Bone marrow (tissue), 2 donors: ENCODE measurements around the gene SMIM33.
"Not testable (repeated sequence)": the region's sequence is repeated elsewhere in the genome, so short reads cannot be mapped to it uniquely, and the experiment has no call there.

Source experiments
- DNase-seq, 2 donors: peaks; one replicate each; lab custom pipeline; 2025; lab: John Stamatoyannopoulos, UW

SMIM33 gene

DNA sequence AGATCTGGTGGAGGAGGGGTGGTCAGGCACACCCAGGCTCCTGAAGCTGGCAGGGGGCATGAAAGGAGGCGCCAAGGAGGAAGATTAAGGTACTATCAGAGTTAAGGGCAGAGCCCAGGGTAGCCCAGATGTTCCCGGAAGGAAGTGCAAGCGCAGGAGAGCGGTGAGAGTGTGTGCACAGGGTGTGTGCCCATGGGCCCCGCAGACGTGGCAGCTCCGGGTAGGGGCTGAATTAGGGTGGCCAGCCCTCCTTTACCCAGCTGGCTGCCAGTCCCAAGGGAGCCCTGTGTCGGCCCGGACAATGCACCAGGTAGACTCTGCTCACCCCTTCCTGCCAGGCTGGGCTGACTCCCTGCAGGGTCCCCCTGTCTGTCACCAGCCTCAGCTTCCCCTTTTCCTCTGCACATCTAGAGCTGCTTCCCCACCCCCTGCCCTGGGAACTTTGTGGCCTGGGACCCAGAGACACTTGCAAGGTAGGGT is at the start of gene SMIM33:
Gene SMIM33 (plus strand): TSS at position 184 of the 480 bp plus-strand sequence. CDS start 118 bp downstream, at position 302.
- peak in 1 of 2 donors; percentile 53 for DNase-seq

DNA sequence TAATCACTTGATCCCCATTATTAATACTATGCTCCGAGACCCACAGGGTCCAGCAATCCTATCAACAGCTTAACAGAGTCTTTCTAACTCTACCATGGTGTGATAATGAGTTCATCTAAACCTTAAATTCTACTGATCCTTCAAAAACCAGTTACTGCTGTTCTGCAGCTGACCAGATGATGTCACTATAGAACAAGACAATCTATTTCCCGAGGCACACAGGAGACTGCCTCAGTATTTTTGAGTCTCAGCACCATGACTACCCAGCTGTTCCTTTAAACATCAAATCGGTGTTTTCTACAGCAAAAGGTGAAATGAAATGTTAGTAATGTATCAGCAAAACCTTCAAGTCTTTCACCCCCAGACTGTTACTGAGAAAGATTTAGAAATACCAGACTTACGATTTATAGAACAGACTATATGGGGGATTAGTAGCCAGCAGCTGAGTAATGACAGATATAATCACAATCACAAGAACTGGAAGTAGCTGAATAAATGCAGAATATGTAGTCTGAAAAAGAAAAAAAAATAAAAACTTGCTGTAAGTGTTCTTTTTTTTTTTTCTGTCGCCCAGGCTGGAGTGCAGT is 48.4 kb upstream of the SMIM33 start:
- DNase-seq: peak in 1 of 2 donors; percentile 78

DNA sequence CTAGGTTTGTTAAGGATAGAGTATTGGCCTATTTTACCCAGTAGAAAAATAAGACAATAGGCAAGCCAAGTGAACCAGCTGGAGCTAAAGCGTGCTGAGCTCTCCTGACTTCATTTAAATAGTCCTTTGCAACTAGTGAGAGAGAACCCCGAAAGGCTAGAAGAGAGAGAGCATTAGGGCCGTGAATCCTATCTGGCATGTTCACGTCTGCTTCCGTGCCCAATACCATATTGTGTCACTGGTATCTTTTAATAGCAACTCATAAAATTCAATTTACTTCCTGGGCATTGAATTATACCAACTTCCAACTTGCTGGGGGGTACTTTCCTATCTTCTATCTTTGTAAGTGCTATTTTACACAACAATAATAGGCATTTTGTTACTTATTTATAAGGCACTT is 45.3 kb upstream of the SMIM33 start:
- no peak for DNase-seq

DNA sequence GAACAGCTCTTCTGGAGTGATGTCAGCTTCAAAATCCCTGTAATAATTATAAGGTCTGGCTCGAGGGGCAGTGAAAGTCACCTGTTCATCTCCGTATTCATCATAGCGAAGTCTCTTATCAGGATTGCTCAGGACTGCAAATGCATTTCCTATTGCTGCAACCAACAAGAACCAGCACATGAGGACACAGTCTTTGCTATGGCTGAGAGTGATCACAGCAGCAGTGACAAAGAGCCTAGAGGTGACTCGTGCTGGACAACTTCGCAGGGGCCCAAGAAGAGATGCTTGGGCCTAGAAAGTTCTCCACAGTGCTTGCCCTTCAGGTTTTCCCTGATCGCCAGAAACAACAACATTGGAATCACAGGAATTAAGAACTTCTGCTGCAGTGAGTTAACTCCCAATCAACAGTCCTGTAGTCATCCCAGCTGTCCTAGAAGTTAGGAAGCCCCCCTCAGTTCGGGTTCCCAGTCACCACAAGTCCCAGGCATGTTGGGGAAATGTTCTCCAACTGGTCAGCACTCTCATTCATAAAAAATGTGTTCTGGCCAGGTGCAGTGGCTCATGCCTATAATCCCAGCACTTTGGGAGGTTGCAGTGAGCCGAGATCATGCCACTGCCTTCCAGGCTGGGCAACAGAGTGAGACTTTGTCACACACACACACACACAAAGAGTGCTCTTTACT is 44.5 kb upstream of the SMIM33 start:
- no peak for DNase-seq

DNA sequence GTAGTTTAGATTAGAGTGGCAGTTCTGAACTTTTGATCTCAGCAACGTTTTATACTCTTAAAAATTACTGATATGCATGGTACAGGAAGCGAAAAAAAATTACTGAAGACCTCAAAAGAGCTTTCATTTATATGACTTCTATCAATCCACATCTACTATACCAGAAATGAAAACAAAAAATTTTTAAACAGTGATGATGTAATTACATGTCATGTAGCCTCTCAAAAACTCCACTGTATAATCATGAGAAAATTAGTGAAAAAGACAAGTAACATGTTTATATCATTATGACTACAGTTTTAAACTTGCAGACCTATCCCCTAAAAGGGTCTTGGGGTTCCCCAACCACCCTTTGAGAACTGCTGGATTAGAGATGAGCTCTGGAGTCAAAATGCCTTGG is 40.8 kb upstream of the SMIM33 start:
- DNase-seq: no peak

DNA sequence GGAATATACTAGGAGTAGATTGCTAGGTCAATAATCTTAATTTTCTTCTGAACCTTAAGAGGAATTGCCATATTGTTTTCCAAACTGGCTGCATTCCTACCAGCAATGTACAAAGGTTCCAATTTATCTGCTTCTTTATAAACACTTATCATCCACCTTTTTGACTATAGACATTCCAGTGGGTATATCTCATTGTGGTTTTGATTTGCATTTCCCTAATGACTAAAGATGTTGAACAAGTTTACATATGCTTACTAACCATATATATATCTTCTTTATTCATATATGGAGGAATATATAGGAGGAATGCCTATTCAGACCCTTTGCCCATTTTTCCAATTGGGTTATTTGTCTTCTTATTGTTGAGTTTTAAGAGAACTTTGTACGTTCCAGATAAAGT is 39.1 kb upstream of the SMIM33 start:
- DNase-seq: no peak

DNA sequence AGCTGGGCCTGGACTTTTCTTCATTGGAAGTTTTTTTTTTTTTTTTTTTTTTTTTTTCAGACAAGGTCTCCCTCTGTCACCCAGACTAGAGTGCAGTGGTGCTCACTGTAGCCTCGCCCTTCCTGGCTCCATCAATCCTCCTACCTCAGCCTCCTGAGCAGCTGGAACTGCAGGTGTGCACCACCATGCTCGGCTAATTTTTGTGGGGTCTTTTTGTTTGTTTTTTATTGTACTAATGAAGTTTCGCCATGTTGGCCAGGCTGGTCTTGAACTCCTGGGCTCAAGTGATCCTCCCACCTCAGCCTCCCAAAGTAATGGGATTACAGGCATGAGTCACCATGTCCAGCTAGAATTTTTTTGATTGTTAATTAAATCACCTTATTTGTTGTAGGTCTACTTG is 35.1 kb upstream of the SMIM33 start:
- no peak for DNase-seq

DNA sequence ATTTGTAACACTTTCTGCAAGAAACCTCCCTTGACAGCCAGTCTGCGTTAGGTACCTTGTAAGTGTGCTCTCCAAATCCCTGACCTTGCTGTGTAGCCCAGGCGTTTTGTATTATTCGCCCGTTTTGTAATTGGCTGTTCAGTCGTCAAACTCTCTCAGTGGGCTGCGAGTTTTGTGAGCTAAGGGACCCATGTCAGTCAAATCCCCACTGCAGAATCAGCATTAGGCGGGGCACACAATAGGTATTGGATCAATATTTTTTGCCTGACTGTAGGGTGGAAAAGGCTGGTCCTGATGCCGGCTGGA is 32.1 kb upstream of the SMIM33 start:
- DNase-seq: no peak

DNA sequence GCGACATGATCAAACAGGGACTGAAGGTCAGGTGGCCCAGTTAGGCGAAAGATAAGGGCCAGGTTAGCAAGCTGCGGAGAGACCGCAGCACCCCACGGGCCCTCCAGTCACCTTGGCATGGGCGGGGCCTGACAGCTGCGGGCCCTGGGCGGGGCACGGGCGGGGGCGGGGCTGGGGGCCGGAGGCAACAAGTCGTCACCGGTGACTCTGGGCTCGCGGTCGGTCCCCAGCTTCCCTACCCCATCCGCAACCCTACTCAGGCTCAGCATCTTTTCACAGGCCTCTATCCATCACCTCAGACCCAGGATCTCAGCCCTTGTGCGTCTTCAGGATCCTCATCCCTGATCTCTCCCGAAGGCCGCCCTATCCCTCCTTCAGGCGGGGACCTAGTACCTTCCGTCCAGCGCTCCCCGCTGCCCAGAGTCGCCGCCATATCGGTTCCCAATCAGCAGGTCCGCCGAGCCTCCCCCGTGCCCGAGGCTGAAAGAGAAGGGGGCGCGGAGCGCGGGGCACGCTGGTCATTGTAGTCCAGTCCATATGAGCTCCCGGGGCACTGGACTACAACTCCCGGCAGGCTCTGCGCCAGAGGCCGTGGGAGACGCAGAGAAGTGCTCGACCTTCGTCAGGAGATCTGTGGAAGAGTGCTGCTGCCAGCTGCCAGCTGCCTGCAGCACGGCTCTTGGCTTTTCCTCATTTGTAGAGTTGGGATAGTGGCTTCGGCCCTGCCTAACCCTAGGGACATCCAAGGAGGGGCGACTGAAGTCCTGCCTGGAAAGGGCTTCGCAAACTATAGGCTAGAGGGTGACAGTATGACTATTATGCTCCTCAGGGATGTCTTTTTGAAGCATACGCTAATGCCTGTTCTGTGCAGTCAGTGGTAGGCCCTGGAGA is 31.5 kb upstream of the SMIM33 start, which contains the start of gene DNAJC18:
Gene DNAJC18 (minus strand): TSS at position 513 of the 891 bp plus-strand sequence. CDS start 80 bp downstream, at position 433.
- peak; percentile 61 for DNase-seq

DNA sequence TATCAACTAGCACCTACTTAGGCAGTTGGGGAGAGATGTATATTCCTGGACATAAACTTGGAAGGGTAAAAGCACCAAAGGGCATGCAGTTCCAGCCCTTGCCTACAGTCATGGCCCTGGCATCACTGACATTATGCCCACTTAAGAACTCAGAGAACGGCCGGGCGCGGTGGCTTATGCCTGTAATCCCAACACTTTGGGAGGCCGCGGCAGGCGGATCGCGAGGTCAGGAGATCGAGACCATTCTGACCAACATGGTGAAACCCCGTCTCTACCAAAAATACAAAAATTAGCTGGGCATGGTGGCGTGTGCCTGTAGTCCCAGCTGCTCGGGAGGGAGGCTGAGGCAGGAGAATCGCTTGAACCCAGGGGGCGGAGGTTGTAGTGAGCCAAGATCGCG is 30.4 kb upstream of the SMIM33 start:
- not testable (repeated sequence) for DNase-seq

DNA sequence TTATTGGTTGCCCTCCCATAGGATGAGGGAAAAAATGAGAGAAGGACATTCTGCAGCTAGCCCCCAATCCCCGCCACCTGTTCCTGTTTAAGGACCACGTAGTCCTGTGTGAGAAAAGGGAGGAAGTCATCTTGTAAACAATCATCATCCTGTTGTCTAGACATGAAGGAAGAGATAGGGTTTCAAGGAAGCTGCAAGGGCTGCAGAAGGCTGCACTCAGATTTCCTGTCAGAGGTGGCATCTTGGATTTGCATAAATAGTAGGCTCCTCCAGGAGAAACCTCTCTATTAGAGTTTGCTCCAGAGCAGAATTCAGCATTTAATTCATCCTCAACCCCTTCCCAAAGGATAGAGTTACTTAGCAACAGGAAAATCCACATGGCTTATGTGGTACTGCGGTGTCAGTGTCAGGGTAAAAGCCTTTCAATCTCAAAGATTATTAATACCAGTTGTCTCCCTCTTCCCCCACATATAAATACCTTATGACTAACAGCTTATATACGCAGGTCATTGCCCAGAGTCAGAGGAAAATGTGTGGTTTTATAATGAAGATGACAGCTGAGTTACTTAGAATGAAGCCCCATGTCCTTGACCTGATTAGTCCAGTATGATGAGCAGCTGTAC is 26.9 kb upstream of the SMIM33 start:
- DNase-seq: peak in 1 of 2 donors; percentile 85

DNA sequence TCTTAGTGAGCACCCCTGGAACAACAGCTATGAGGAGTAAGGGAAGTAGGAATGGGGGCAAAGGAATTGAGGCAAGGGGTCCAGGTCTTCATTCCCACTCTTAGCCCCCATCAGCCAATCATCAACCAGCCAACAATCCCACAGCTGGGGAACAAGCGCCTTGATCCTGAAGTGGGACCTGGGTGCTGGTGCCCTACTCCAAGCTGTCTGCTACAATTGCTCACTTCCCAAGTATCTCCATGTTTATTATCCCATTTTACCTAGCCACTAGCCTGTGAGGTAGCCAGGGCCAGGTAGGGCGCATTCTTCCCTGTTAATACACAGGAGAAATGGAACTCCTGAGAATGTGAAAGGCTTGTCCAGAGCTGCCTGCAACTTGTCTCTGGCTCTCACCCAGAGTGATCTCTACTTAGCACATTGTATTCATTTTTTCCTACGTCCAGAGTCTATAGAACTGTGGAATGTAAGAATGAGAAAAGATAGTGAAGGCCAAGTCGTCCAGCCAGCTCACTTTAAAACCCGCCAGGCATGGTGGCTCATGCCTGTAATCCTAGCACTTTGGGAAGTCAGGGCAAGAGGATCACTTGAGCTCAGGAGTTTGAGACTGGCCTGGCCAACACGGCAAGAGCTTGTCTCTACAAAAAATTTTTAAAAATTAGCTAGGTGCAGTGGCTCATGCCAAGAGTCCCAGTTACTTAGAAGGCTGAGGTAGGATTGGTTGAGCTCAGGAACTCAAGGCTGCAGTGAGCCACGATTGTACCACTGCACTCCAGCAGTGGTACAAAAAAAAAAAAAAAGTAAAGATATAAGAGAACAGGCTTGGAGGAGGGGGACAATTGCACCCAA is 25.3 kb upstream of the SMIM33 start:
- DNase-seq: no peak

DNA sequence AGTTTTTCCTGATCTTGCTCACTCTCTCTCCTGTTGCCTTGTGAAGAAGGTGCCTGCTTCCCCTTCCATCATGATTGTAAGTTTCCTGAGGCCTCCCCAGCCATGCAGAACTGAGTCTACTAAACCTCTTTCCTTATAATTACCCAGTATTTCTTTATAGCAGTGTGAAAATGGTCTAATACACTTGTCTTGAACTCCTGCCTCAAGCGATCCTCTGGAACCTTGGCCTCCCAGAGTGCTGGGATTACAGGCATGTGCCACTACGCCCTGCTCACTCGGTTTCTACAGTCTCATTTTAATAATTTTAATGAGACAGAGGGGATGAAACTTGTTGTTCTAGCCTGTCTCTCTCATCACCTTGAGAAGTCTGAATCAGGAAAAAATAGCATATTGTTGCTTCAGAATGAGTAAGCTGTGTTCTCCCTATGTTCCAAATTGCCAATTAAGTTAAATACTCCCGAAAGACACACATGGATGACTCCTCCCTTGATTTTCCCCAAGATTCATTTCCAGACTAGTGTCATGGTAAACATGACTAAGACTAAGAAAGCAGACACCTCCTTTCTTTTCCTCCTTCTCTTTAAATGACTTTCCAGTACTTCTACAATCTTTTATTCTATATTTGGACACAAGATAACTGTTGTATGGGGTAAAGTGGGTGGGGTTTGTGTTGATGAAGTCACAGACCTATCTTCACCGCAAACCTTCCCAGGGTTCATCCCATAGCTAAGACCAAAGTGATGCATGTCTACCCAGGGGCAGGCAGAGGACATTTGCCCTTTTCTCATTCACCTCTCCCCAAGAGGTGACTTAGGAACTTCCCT is 23.6 kb upstream of the SMIM33 start:
- no peak for DNase-seq

DNA sequence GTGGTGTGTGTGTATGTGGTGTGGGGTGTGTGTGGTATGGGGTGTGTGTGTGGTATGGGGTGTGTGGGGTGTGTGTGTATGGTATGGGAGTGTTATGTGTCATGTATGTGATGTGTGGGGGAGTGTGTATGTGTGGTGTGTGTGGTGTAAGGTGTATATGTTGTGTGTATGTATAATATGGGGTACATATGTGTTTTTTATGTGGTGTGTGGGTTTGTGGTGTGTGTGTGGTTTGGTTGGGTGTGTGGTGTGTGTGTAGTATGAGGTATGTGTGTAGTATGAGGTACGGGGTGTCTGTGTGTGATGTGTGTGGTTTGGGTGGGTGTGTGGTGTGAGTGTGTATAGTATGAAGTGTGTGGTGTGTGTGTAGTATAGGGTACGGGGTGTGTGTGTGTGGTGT is 19.6 kb upstream of the SMIM33 start:
- DNase-seq: no peak

DNA sequence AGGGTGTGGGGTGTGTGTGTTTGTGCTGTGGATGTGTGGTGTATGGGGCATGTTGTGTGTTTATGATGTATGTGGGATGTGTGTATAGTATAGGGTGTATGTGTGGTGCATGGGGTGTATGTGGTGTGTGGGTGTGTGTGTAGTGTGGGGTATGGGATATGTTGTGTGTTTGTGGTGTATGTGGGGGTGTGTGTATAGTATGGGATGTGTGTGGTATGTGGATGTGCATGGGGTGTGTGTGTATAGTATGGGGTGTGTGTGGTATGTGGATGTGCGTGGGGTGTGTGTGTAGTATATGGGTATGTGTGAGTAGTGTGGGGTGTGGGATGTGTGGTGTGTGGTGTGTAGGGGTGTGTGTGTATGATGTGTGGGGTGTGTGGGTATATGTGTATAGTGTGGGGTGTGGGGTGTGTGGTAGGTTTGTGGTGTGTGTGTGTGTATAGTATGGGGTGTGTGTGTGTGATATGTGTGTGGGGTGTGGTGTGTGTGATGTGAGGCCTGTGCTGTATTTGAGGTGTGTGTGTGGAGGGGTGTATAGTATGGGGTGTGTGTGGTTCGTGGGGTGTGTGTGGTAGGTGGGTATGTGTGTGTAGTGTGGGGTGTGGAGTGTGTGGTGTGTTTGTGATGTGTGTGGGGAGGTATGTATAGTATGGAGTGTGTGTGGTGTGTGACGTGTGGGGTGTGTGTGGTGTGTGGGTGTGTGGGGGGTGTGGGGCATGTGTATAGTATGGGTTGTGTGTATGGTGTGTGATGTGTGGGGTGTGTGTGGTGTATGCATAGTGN is 18.7 kb upstream of the SMIM33 start:
- no peak for DNase-seq

DNA sequence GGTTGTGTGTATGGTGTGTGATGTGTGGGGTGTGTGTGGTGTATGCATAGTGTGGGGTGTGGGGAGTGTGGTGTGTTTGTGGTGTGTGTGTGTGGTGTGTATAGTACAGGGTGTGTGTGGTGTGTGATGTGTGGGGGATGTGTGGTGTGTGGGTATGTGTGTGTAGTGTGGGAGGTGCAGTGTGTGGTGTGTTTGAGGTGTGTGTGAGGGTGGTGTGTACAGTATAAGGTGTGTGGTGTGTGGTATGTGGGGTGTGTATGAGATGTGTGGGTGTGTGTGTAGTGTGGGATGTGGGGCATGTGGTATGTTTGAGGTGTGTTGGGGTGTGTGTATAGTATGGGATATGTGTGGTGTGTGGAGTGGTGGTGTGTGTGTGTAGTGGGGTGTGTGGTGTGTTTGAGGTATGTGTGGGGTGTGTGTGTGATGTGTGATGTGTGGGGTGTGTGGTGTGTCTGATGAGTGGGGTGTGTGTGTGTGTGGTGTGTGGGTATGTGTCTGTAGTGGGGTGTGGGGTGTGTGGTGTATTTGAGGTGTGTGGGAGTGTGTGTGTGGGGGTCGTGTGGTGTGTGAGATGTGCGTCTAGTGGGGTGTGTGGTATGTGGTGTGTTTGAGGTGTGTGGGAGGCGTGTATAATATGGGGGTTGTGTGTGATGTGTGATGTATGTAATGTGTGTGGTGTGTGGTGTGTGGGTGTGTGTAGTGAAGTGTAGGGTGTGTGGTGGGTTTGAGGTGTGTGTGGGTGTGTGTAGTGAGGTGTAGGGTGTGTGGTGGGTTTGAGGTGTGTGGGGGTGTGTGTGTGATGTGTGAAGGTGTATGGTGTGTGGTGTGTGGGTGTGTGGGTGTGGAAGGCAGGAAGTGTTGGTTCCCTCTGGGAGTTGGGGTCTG is 16.9 kb upstream of the SMIM33 start:
- DNase-seq: no peak

DNA sequence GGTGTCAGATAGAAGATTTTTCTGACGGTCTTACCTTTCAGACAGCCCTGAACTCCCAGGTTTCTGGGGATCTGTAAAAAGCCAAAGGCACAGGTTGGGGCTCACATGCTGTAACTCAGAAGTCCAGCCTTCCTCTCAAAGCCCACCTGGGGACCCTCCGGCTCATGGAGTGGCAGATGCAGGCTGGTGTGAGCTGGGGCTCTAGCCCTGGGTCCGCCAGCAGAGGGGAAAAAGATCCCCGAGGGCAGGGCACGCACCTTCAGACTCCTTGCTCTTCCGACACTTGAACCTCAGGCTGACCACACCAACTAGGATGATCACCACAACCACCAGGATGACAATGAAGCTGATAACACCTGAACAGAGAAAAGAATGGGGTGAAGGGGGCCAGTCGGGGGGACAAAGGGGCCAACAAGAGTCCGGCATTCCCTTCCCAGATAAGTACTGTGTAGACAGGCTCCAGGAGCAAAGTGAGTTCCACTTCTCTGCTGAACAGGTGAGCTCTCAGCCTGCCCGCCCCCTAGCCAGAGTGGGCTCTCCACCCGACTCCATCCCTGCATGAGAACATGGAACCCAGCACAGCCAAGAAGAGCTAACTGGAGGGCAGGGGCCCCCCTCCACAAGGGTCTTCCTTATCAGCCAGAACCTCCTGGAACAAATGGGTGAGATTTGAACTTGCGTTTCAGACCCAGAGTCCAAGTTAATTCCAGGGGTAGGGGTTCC is 16.1 kb upstream of the SMIM33 start:
- DNase-seq: no peak

DNA sequence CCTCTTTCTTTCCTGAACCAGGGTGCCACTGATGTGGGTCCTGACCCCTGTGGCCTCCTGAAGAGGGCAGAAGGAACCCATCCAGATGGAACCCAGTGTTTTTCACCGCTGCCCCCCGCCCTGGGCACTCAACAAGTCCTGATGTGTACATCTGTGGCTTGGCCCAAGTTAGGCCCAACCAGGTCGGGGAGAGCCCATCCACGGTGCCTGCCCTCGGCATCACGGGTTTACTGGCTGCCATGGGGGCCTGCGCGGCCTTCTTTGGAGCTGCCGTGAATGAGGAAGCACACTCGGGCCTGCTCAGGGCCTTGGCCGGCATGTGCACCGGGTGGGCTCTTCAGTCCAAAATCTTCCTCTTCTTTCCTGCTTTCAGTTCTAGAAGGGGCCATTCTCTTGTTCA is 14.0 kb upstream of the SMIM33 start:
- no peak for DNase-seq
